ENCODE results near the gene ANKRD30B.
"Not testable (repeated sequence)": the region's sequence is repeated elsewhere in the genome, so short reads cannot be mapped to it uniquely, and the experiment has no call there.

ANKRD30B gene

GRCh38 chr18:14826972-14827632, 79.1 kb downstream of the ANKRD30B start:
- DNase-seq (ENCODE audit: low read depth, low spot score): peak; percentile 5
- H3K27ac ChIP-seq: not testable (repeated sequence)

GRCh38 chr18:14841607-14842006, 93.6 kb downstream of the ANKRD30B start:
- not testable (repeated sequence) for DNase-seq (ENCODE audit: low read depth, low spot score); H3K27ac ChIP-seq

GRCh38 chr18:14851533-14851932, 103.6 kb downstream of the ANKRD30B start:
- not testable (repeated sequence) for H3K27ac ChIP-seq; DNase-seq (ENCODE audit: low read depth, low spot score)

GRCh38 chr18:14855634-14856033, 107.7 kb downstream of the ANKRD30B start:
- H3K27ac ChIP-seq; DNase-seq (ENCODE audit: low read depth, low spot score): not testable (repeated sequence)

GRCh38 chr18:14856256-14856655, 108.3 kb downstream of the ANKRD30B start:
- H3K27ac ChIP-seq; DNase-seq (ENCODE audit: low read depth, low spot score): not testable (repeated sequence)

GRCh38 chr18:14858514-14858913, 110.5 kb downstream of the ANKRD30B start:
- DNase-seq (ENCODE audit: low read depth, low spot score); H3K27ac ChIP-seq: not testable (repeated sequence)

GRCh38 chr18:14859995-14860394, 112.0 kb downstream of the ANKRD30B start:
- not testable (repeated sequence) for H3K27ac ChIP-seq; DNase-seq (ENCODE audit: low read depth, low spot score)

GRCh38 chr18:14866426-14866825, 118.5 kb downstream of the ANKRD30B start:
- not testable (repeated sequence) for DNase-seq (ENCODE audit: low read depth, low spot score)

GRCh38 chr18:14867988-14868387, 120.0 kb downstream of the ANKRD30B start:
- not testable (repeated sequence) for DNase-seq (ENCODE audit: low read depth, low spot score); H3K27ac ChIP-seq

More at GRCh38 chr18:14866426-14866825, 118.5 kb downstream of the ANKRD30B start:
- not testable (repeated sequence) for H3K27ac ChIP-seq

- DNase-seq (ENCODE audit: low read depth, low spot score): not testable (repeated sequence)
Observed at GRCh38 chr18:14868825-14869224, 120.9 kb downstream of the ANKRD30B start.

GRCh38 chr18:14878826-14879225, 130.9 kb downstream of the ANKRD30B start:
- not testable (repeated sequence) for DNase-seq (ENCODE audit: low read depth, low spot score); H3K27ac ChIP-seq

More at GRCh38 chr18:14868825-14869224, 120.9 kb downstream of the ANKRD30B start:
- not testable (repeated sequence) for H3K27ac ChIP-seq

- no peak for DNase-seq (ENCODE audit: low read depth, low spot score)
- H3K27ac ChIP-seq: no peak overlapping the region
Observed at GRCh38 chr18:14900435-14900834, 152.5 kb downstream of the ANKRD30B start.

Data from epithelial cell of prostate (primary cell).